ENCODE data around the gene RALGPS1.

Gene RALGPS1

GRCh38 chr9:127198587-127198986, 284.0 kb downstream of the RALGPS1 start:
- no peak for DNase-seq

GRCh38 chr9:127199001-127199791, 284.6 kb downstream of the RALGPS1 start:
- DNase-seq: peak; percentile 82

GRCh38 chr9:127200106-127200862, 285.7 kb downstream of the RALGPS1 start:
- DNase-seq: no peak

GRCh38 chr9:127201071-127201541, 286.5 kb downstream of the RALGPS1 start:
- DNase-seq: no peak

- no peak for DNase-seq
Measured at GRCh38 chr9:127201731-127202130, 287.1 kb downstream of the RALGPS1 start.

GRCh38 chr9:127202461-127203169, 288.0 kb downstream of the RALGPS1 start:
- DNase-seq: no peak

- no peak for DNase-seq
Measured at GRCh38 chr9:127203681-127204327, 289.2 kb downstream of the RALGPS1 start.

GRCh38 chr9:127204771-127205470, 290.3 kb downstream of the RALGPS1 start:
- peak; percentile 37 for DNase-seq

- DNase-seq: no peak
Measured at GRCh38 chr9:127205952-127206351, 291.4 kb downstream of the RALGPS1 start.

- no peak for DNase-seq
Measured at GRCh38 chr9:127206666-127207065, 292.1 kb downstream of the RALGPS1 start.

GRCh38 chr9:127207734-127208410, 293.3 kb downstream of the RALGPS1 start:
- DNase-seq: no peak

GRCh38 chr9:127208416-127208815, 293.8 kb downstream of the RALGPS1 start:
- DNase-seq: no peak

- DNase-seq: peak; percentile 19
Measured at GRCh38 chr9:127209220-127209619, 294.6 kb downstream of the RALGPS1 start.

- DNase-seq: no peak
Measured at GRCh38 chr9:127209948-127210640, 295.5 kb downstream of the RALGPS1 start.

- DNase-seq: no peak
Measured at GRCh38 chr9:127210851-127211730, 296.5 kb downstream of the RALGPS1 start.

- DNase-seq: no peak
Measured at GRCh38 chr9:127211983-127212382, 297.4 kb downstream of the RALGPS1 start.

- no peak for DNase-seq
Measured at GRCh38 chr9:127212453-127212852, 297.9 kb downstream of the RALGPS1 start.

- no peak for DNase-seq
Measured at GRCh38 chr9:127213859-127214258, 299.3 kb downstream of the RALGPS1 start.

- peak; percentile 74 for DNase-seq
Measured at GRCh38 chr9:127214421-127215267, 300.1 kb downstream of the RALGPS1 start.
